CMK (cell line): Measurements from ENCODE around the gene XYLT1.

ENCODE experiments used
- DNase-seq: peaks from one replicate; pipeline ENCODE4 v3.0.0-alpha.2; 2010; ENCODE audit warnings: low read depth

Gene XYLT1

GRCh38 chr16:17184026-17184425, 286.7 kb downstream of the XYLT1 start:
- DNase-seq: no peak

DNA sequence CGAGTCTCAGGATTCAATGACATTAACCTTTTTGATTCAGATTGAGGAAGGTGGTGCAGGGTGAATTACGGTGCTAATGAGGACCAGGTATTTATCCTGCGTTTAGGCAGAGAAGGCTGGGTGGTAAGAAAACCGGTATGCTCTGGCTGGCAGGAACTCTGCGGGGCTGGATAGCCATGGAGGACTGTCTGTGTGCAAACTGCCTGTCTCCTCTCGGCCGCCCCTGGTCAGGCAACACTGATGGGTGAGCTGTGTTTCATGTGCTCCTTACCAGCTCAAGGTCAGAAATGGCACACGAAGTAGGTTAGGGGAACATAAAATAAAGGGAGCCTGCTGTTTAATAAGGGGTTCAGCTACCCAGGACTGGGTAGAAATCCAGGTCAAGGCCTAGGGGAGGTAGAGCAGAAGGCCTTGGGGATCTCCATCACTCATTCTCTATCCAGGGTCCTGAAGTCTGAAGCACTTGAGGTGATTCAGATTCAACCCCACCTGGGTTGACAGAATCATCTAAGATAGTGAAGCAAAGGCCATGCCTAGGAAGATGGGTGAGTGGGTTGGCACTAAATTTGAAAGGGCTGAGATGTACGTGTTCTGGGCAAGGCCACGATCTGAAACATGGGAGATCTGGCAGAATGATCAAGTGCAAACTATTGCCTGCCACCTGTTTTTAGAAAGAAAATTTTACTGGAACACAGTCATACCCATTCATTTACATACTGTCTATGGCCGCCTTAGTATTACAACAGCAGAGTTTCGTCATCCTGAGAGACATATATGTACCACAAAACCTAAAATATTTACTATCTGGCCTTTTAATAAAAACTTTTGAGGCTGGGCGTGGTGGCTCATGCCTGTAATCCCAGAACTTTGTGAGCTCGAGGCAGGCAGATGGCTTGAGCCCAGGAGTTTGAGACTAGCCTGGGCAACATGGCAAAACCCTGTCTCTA, 292.5 kb downstream of the XYLT1 start:
- no peak for DNase-seq

DNA sequence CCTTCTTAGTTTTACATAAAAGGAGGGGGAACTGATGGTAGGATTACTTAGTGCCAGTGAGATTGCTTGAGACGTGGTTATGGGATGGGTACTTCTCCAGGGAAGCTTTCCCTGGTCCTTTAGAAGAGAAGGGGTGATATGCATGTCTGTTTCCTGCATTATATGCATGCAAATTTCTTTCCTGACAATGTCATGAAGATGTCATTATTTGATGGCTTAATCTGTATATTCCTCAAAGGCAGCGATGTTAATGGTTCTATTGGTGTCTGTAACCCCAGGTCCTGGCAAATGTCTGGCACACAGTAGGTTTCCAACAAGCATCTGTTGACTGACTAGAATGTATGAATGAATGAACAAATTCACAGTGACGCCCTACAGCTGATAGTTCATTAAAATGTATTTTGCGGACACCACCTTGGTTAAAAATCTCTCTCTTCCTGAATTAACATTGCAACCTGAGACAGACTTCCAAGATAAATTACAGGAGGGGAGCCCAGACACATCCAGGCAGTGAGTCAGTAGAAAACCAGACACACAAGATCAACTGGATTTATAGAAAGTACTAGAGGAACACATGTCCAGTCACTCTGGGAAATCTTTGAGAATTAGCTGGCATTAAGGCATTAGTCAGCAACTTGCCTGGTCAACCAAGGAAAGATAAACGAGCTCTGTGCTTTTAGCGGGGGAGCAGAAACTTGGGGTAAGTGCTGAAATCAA, 293.4 kb downstream of the XYLT1 start:
- no peak for DNase-seq

GRCh38 chr16:17176199-17176598, 294.6 kb downstream of the XYLT1 start:
- DNase-seq: no peak

DNA sequence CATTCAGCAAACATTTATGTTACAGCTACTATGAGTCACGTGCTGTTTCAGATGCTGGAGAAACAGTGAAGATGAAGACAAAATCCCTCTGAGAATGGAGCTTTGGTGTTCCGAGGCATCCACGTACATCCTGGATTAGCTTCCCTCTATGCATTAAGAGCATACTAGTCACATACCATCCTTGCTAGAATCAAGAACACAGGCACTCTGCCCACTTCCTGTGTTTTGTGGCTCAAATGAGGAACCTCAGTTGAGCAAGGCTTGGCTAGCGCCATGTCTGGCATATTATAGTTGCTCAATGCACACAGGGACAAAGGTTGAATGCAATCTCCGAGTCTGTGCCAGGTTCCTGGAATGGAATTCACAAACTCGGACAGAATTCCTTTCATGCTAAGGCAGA, 297.5 kb downstream of the XYLT1 start:
- peak; percentile 18 for DNase-seq

GRCh38 chr16:17171250-17172143, 299.3 kb downstream of the XYLT1 start:
- no peak for DNase-seq

GRCh38 chr16:17170435-17170834, 300.3 kb downstream of the XYLT1 start:
- no peak for DNase-seq

DNA sequence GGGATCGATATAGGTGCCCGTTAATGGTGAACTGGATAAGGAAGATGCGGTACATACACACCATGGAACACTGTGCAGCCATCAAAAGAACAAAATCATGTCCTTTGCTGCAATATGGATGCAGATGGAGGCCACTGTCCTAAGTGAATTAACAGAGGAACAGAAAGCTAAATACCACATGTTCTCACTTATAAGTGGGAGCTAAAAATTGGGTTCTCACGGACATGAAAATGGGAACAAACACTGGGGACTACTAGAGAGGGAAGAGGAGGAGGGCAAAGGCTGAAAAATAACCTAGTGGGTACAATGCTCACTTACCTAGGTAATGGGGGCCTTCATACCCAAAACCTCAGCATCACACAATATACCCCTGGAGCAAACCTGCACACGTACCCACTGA, 302.6 kb downstream of the XYLT1 start:
- no peak for DNase-seq

DNA sequence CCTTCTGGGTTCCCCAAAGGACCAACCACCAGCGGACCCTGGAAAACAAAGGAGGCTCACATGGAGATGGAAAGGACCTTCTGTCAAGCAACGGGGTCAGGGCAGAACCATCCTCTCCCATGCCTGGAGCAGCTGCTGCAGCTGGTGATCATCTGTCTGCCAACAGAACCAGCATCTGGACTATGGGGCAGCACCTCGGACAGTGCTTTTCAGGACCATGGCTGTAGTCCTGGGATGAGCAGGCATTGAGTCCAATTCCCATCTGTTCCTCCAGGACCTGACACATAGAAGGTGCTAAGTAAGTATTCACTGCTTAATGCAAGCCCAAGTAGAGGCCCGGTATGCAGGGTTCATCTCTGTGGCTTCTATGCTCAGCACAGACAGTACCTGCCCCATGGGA, 304.7 kb downstream of the XYLT1 start:
- DNase-seq: no peak

GRCh38 chr16:17162560-17162959, 308.2 kb downstream of the XYLT1 start:
- DNase-seq: no peak

DNA sequence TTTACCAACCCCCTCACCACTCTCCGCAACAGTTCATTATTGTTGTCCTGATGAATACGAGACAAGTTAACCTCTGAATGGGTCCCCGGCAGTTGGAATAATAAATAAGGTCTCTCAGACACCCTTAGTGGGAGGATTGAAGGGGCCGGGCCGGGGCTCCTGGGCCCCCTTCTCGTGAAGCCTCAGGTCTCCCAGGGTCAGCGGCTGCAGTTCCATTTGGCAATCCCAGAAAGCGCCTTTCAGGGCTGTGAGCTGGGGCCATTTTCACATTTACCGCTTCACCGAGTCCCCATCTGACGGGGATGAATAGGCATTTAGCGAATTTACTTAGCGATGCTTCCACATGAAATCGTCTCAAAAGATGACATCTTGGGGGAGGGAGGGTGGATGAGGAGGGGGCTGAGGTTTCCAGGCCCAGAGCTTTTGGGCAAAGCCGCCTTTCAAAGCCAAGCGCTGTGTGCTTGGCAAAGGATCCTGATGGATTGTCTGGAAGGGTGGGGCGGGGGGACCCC, 309.8 kb downstream of the XYLT1 start:
- no peak for DNase-seq

DNA sequence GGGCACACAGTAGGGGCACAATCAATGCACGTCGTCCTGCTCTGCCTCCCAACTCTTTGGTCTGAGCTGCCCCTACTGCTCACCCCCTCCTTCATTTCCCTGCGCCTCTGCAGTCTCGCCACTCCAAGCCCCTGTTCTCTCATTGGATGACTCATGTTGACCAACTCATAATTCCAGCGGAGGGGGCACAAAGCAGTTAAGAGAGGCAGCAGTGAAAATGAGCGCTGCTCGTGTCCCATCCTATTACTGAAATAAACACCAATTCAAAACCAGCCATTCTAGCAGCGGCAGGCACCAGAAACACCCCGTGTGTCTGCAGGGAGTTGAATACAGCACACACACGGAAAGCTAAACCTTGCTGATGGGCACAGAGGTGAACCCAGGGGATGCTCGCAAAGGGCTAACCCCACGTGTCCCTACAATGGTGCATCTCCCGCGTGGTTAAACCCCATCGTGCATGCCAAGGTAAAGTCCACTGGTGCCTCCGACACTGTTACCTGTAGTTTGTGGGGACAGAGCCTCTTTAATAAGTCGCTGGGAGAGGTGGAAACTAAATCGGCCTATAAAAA, 310.4 kb downstream of the XYLT1 start:
- DNase-seq: no peak

GRCh38 chr16:17159617-17160016, 311.1 kb downstream of the XYLT1 start:
- no peak for DNase-seq

DNA sequence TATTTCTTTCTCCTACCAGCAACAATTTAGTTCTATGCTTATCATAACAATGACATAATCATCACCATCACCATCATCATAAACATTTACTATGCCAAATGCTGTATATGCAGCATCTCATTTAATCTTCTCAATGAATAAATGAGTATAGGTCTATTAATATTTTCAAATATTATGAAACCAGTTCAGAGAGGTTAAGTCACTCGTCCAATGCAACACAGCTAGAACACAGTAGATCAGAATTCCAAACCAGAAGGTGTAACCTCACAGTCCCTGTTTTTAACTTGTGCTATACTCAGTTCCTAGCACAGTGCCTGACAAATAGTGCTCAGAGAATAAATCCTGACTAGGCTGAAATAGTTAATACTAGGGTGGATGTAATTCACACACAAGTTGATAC, 314.8 kb downstream of the XYLT1 start:
- no peak for DNase-seq

GRCh38 chr16:17155485-17155884, 315.3 kb downstream of the XYLT1 start:
- no peak for DNase-seq

GRCh38 chr16:17154981-17155380, 315.8 kb downstream of the XYLT1 start:
- DNase-seq: no peak

GRCh38 chr16:17152311-17152710, 318.4 kb downstream of the XYLT1 start:
- no peak for DNase-seq

- no peak for DNase-seq
Measured at GRCh38 chr16:17151335-17151734, 319.4 kb downstream of the XYLT1 start.

DNA sequence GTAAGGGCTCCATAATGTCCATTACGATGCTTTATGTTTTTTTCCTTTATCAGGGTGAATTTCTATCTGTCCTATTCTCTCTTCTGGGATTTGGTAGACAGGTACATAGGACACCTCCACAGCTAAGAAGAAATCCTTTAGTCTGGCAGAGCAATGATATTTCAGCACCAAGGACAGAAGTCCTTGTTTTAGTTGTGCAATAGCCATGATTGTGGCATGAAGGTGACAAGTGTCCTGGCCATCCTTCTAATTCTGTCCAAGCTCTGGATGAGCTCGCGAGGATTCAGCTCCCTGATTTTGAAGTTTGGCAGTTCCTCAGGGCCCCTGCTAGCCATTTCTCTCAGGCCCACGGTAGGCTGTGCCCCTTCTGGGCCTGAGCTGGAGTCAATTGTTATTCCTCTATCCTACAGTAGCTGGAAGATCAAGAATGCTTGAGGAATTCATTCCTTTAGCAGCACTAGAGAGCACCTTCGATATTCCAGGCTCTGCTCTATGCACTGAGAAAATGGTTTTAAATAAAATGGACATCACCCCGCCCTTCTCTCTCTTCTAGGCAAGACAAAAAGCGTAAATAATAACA, 320.8 kb downstream of the XYLT1 start:
- DNase-seq: no peak

DNA sequence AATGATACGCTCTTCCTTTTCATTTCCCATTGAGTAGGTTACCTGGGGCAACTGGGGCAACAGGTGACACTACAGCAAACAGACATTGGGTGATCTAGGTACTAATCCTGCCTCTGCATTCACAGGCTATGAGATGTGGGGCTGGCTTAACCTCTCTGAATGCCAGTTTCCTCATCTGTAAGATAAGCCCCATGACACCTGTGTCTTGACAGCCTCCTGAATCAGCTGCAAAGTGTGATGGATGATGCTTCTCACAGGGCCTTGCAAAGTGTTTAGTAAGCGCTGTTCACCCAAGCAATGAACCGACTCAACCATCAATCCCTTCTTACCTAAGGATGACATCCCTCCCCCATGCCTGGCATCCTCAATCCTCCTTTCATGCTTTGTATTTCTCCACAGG, 322.8 kb downstream of the XYLT1 start:
- DNase-seq: no peak

DNA sequence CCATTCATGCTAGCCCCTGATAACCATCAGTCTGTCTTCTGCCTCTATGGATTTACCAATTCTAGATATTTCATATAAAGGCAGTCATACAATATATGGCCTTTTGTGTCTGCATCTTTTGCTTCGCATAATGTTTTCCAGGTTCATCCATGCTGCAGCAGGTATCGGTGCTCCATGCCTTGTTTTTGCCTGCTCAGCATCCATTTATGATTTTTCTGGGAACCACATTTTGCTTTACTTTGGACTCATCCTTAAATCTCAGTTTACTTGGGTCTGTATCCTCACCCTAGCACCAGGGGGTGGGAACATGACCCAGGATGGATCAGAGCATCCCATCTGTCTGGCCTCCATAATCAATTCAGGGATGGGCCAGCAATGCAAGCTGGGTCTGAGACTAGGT, 325.7 kb downstream of the XYLT1 start:
- DNase-seq: no peak
